Activated naive CD8-positive, alpha-beta T cell treated with anti-CD3 and anti-CD28 coated beads, Interleukin-2, amount 50 U/mL, for 16 hours (primary cell): ENCODE measurements around the gene CACNA2D3.

Experiments
- DNase-seq: peaks from one replicate; pipeline ENCODE4 v3.0.0-alpha.2; 2020; ENCODE audit warnings: low read depth, low spot score

Gene CACNA2D3

GRCh38 chr3:55002416-55002930 is 880.1 kb downstream of the CACNA2D3 start:
- DNase-seq: no peak

GRCh38 chr3:55006244-55006676 is 883.9 kb downstream of the CACNA2D3 start:
- no peak for DNase-seq

- no peak for DNase-seq
These were observed 885.6 kb downstream of the CACNA2D3 start for GRCh38 chr3:55007971-55008370.

GRCh38 chr3:55009372-55009771 is 887.0 kb downstream of the CACNA2D3 start:
- no peak for DNase-seq

- no peak for DNase-seq
These were observed 889.7 kb downstream of the CACNA2D3 start for GRCh38 chr3:55012091-55012490.

- DNase-seq: no peak
These were observed 891.0 kb downstream of the CACNA2D3 start for GRCh38 chr3:55013145-55013925.

- no peak for DNase-seq
These were observed 891.7 kb downstream of the CACNA2D3 start for GRCh38 chr3:55014081-55014480.

GRCh38 chr3:55014906-55015305 is 892.6 kb downstream of the CACNA2D3 start:
- DNase-seq: no peak

GRCh38 chr3:55017876-55018275 is 895.5 kb downstream of the CACNA2D3 start:
- DNase-seq: no peak

- no peak for DNase-seq
These were observed 908.6 kb downstream of the CACNA2D3 start for GRCh38 chr3:55030938-55031337.

GRCh38 chr3:55036883-55037577 is 914.7 kb downstream of the CACNA2D3 start:
- no peak for DNase-seq

- DNase-seq: no peak
These were observed 920.2 kb downstream of the CACNA2D3 start for GRCh38 chr3:55042591-55042990.

GRCh38 chr3:55044486-55044885 is 922.1 kb downstream of the CACNA2D3 start:
- no peak for DNase-seq

- DNase-seq: no peak
These were observed 936.8 kb downstream of the CACNA2D3 start for GRCh38 chr3:55059027-55059629.

- no peak for DNase-seq
These were observed 938.8 kb downstream of the CACNA2D3 start for GRCh38 chr3:55060896-55061719.

- no peak for DNase-seq
These were observed 939.3 kb downstream of the CACNA2D3 start for GRCh38 chr3:55061720-55062034.

GRCh38 chr3:55064164-55064563 is 941.8 kb downstream of the CACNA2D3 start:
- DNase-seq: no peak

- DNase-seq: no peak
These were observed 943.0 kb downstream of the CACNA2D3 start for GRCh38 chr3:55065331-55065730.

- no peak for DNase-seq
These were observed 944.2 kb downstream of the CACNA2D3 start for GRCh38 chr3:55066551-55067047.

- DNase-seq: no peak
These were observed 947.6 kb downstream of the CACNA2D3 start for GRCh38 chr3:55069950-55070349.

- DNase-seq: no peak
These were observed 952.4 kb downstream of the CACNA2D3 start for GRCh38 chr3:55074796-55075195.

- no peak for DNase-seq
These were observed 953.5 kb downstream of the CACNA2D3 start for GRCh38 chr3:55075846-55076245.
